Renal cortical epithelial cell (primary cell): Measurements from ENCODE around the gene RELN. TPM values are rescaled to one million over a fixed set of nuclear protein-coding genes. Genes with fewer than 3 reads are reported as not detected.
"Not testable (repeated sequence)": the region's sequence is repeated elsewhere in the genome, so short reads cannot be mapped to it uniquely, and the experiment has no call there.

Source experiments
- DNase-seq: peaks from one replicate; pipeline ENCODE4 v3.0.0-alpha.2; 2011; ENCODE audit warnings: low read depth
- total RNA-seq: library from RNA; depleted of rRNA; stranded (reverse); fragments of >200 nt; gene quantifications from 2 replicates; pipeline ENCODE4 v1.2.3, GENCODE V29; 2014

The RELN gene
- 3.0 and 4.8 TPM in 2 replicates for total RNA-seq

DNA sequence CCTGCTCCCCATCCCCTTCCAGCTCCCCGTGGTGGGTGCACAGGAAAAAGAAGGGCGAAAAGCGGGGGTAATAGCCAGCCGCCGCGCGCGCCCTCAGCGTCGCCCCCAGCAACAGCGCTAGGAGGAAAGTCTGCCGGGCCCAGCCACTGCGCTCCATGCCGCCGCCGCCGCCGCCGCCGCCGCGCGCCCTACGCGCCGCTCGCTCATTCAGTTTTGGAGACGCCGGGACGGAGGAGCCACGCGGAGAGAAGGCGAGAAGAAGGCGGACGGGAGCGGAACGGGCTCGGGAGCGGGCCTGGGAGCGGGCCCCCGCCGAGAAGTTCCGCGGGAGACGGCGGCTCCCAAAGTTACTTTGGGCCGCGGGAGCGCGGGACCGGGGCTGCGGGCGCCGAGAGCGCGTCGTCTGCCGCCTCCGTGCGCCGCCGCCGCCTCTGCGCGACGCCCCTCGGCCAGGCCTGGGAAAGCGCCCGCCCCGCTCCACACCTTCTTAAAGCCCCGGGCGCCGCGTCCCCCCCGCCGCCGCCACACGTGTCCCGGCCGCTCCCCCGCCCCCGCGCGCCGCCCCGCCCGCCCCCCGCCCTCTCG lies at the start of gene RELN:
TSS of gene RELN (minus strand) at position 459 of the 585 bp plus-strand sequence. CDS start at position 157, 302 bp downstream.
- no peak for DNase-seq

- DNase-seq, result no peak
These were observed 48.7 kb upstream of the RELN start for GRCh38 chr7:104038136-104038535.

DNA sequence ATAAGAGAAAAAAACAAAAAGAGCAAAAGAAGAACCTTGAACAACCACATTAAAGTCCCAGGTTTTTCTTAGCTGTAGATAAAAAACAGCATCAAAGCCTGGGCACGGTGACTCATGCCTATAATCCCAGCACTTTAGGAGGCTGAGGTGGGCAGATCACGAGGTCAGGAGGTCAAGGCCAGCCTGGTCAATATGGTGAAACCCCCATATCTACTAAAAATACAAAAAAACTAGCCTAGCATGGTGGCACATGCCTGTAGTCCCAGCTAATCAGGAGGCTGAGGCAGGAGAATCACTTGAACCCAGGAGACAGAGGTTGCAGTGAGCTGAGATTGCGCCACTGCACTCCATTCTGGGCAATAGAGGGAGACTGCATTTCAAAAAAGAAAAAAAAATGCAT lies 47.4 kb upstream of the RELN start:
- not testable (repeated sequence) for DNase-seq

DNA sequence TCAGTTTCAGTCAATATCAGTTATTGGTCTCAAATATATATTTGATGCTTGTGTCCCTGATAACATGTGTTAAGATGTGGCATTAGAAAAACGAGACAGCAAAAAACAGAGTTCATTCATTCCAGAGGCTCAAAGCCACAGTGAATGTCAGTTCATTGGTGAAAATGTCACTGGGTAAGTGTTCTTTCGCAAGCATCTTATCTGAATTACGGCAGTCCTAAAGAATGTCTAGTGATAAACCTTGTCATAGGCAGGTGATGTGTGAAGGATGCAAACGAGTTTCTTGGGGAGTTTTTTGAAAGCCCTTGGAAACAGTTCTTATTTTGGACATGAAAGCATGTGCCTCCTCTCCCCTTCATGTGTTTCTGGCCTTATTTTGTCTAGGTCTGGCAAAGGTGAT lies 45.9 kb upstream of the RELN start:
- no peak for DNase-seq

DNA sequence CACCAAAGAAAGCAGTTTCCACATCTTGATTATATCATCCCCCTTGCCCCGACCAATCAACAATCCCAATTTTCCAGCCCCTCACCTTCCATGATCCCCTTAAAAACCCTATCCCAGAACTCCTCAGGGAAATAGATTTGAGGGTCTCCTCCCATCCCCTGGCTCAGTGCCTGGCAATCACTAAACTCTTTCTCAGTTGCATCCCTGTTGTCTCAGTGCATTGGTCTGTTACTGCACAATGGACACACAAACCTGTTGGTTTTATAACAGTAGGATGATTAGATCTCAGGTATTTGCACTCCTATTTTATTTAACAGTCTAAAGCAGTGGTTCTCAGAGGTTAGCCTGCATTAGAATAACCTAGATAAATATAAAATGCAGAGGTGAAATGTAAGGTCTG lies 45.2 kb upstream of the RELN start:
- no peak for DNase-seq

- DNase-seq, result no peak
These were observed 44.4 kb upstream of the RELN start for GRCh38 chr7:104033837-104034236.

DNA sequence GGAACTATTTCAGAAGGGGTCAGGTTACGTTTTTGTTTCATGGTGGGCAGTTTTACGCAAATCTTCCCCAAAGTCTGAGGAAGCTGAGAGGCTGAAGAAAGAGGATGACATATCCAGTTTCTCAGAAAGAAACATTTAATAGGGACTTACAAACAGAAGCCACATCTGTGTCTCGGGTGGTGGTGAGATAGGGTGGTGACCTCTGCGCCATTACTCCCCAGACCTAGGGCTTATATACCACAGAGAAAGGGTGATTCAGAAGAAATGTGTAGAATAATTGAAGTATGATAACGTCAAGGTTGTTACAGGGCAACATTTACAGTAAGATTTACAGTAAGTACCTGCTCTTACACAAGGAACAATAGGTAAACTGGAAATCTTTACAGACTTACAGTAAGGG lies 43.0 kb upstream of the RELN start:
- no peak for DNase-seq

DNA sequence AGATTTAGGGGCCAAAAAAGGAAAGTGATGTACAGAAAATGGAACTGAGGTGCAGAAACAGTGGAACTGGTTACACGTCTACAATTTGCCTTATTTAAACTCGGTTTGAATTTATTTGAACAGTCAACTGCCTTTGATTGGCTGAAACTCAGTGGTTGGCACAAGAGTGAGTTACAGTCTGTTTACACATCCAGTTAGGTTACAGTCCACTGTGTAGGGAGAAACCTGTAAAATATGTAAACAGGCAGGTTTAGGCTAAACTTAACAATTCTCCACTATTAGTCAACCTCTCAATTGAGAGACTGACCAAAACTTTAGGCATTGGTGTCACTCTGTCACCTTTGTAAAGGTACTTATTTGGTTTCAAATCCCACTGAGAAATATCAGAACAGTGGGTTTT lies 40.3 kb upstream of the RELN start:
- no peak for DNase-seq

- DNase-seq, result no peak
These were observed 35.2 kb upstream of the RELN start for GRCh38 chr7:104024632-104025031.

DNA sequence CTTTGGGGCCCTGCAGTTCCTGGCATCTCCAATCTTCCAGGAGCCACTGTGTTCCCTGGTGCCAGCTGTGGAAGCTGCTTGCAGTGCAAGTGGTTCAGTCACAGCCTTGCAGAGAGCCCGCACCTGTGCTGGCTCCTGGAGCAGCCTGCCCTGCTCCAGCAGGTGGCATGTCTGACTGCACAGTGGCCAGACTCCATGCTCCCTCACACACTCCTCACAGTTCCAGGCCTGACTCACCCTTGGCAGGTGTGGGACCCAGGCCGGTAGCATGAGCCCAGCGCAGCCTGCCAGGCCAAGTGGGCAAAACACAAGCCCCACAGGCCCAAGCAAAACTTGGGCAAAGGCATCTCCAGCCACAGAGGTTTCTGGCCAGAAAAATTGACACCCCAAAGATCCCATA lies 33.6 kb upstream of the RELN start:
- DNase-seq, result no peak

GRCh38 chr7:104018425-104018824 lies 29.0 kb upstream of the RELN start:
- DNase-seq, result no peak

DNA sequence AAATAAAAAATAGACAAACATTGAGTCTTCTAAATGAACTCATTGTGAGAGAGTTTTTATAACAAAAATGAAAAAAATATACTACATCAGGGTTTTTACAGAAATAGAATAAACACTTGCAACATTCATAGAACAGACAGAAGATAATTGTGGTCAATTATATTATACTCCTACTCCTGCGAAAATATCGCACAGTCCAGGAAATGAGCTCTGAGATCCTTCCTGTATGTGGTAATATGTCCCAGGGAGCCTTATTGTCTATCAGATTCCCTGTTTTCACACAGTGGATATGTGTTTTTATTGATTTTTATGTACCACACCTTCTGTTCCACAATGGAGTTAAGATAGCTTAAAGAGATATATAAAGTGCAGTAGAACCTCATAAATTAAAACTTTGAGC lies 27.5 kb upstream of the RELN start:
- no peak for DNase-seq

- no peak for DNase-seq
These were observed 23.4 kb upstream of the RELN start for GRCh38 chr7:104012835-104013234.

- no peak for DNase-seq
These were observed 22.4 kb upstream of the RELN start for GRCh38 chr7:104011829-104012228.

GRCh38 chr7:104010052-104010909 lies 20.8 kb upstream of the RELN start:
- peak; percentile 61 for DNase-seq

GRCh38 chr7:104008107-104008506 lies 18.6 kb upstream of the RELN start:
- DNase-seq, result no peak

- no peak for DNase-seq
These were observed 18.2 kb upstream of the RELN start for GRCh38 chr7:104007614-104008013.

- no peak for DNase-seq
These were observed 15.7 kb upstream of the RELN start for GRCh38 chr7:104005197-104005596.

DNA sequence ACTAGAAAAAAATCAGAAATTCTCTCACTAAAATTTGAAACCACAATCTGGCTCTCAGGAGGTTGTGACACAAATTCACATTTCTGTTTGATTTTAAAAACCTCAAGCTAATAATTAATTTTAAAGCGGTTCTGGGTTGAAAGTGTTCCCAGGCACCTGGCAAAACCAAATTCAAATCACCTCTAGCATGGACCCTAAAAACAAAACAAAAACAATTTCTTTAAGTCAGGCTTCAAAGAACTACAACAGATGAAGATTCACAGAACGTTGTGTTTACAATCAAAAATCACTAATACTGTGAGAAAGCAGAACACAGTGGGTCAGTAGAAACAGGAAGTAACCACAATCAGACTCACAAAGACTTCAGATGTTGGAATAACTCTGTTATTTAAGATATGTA lies 7.2 kb upstream of the RELN start:
- peak; percentile 60 for DNase-seq

- DNase-seq, result no peak
These were observed 6.6 kb upstream of the RELN start for GRCh38 chr7:103996017-103996551.

DNA sequence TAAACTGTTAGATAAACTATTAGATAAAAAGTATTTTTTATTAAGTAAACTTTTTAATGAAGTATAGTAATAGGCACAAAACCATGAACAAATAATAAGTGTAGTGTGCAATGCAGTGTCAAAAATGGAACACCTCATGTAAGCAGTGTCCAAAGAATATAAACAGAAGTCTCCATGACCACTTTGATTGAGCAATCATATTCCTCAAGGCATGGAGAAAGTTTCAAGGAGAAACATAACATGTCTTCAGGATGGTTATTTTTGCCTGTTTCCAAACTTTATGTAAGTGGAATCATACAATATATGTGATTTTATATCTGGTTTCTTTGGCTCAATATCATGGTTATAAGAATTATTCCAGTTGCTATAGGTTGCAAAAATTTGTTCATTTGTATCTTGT lies 6.1 kb upstream of the RELN start:
- DNase-seq, result peak; percentile 36

- peak; percentile 36 for DNase-seq
These were observed 4.1 kb upstream of the RELN start for GRCh38 chr7:103993551-103993950.

DNA sequence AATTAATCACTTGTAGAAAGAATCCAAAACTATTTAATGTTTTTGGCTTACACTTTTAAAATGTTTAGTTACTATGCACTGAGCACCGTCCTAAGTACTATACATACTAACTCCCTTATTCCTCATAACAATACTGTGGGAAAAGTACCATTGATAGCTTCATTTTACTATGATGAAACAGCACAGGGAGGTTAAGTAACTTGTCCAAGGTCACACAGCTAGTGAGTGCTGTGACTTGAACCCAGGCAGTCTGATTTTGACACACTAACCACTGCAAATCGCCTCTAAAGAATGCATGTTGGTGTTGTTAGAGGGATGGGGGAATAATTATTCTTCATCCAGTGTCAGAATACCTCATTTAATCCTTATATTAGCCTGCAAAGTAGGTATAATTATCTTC lies 1.9 kb upstream of the RELN start:
- no peak for DNase-seq
